H1 (cell line): ENCODE data around the gene MBD5. TPM values are rescaled to one million over a fixed set of nuclear protein-coding genes. Genes with fewer than 3 reads are reported as not detected.

Source experiments
- CBX5 ChIP-seq: fragments of 300-800, 300-1000 bp; sonication (generic); IDR thresholded peaks from 2 replicates; pipeline ENCODE4 v1.7.1; 2016; ENCODE audit warnings: antibody characterized with exemption, low read length, low read depth
- CEBPB ChIP-seq: IDR thresholded peaks from 2 replicates; pipeline ENCODE4 v1.6.1; 2012; ENCODE audit warnings: low read depth, low read length
- CHD7 ChIP-seq: fragments of 300-600 bp; sonication (generic); IDR thresholded peaks from 2 replicates; pipeline ENCODE4 v1.7.1; 2012; ENCODE audit warnings: low read length, moderate library complexity, mild to moderate bottlenecking, inconsistent platforms; ENCODE audit not compliant: insufficient replicate concordance
- CREB1 ChIP-seq: IDR thresholded peaks from 2 replicates; pipeline ENCODE4 v1.6.1; 2012; ENCODE audit warnings: inconsistent platforms
- EP300 ChIP-seq, 2 experiments: IDR thresholded peaks; 1 replicate in 1 of 2; 2 replicates in 1 of 2; pipeline ENCODE4 v1.6.1; 2011 to 2012; ENCODE audit warnings: low read depth in 2 of 2, low read length in 2 of 2, mild to moderate bottlenecking in 2 of 2, borderline replicate concordance in 1 of 2, inconsistent platforms in 1 of 2, moderate library complexity in 1 of 2
- GABPA ChIP-seq: IDR thresholded peaks from 2 replicates; pipeline ENCODE4 v1.6.1; 2011; ENCODE audit warnings: mild to moderate bottlenecking, low read length, moderate library complexity, borderline replicate concordance; ENCODE audit not compliant: insufficient read depth
- KDM1A ChIP-seq: fragments of 200-600, 300-600 bp; sonication (generic); IDR thresholded peaks from 2 replicates; pipeline ENCODE4 v1.7.1; 2016; ENCODE audit warnings: mild to moderate bottlenecking, low read length, borderline replicate concordance
- KDM5A ChIP-seq: fragments of 200-600 bp; IDR thresholded peaks from 2 replicates; pipeline ENCODE4 v1.7.1; 2012; ENCODE audit warnings: mild to moderate bottlenecking, low read length, inconsistent platforms, mixed read lengths
- RBBP5 ChIP-seq: IDR thresholded peaks from 2 replicates; pipeline ENCODE4 v1.7.1; 2012; ENCODE audit warnings: low read depth, mild to moderate bottlenecking, inconsistent platforms, low read length, moderate library complexity, borderline replicate concordance
- polyA plus RNA-seq, 7 experiments: library from polyadenylated mRNA; depleted of rRNA in 3 of 7; stranded (reverse) in 5 of 7; unstranded in 2 of 7; fragments of >200 nt in 5 of 7; fragments of 200-250 nt in 2 of 7; gene quantifications; 1 replicate in 5 of 7; 2 replicates in 1 of 7; 4 replicates in 1 of 7; pipeline versions ENCODE4 v1.2.1 to v1.2.3, GENCODE V29; 2011 to 2013; ENCODE audit warnings: missing spikeins in 2 of 7, mixed read lengths in 2 of 7
- total RNA-seq: library from RNA; stranded (reverse); fragmentation: NEBNext Ultra II Directional; extraction: Animal tissue kit (Norgen Biotek cat#: 25700); gene quantifications from 2 replicates; pipeline ENCODE4 v1.2.1, GENCODE V29; 2021

MBD5 gene
- total and polyA plus RNA-seq, 2 of the 8 experiments (the other 6 are each of a cell fraction or from before 2014, with no cell fraction given), result 9.7 to 29.4 TPM

DNA sequence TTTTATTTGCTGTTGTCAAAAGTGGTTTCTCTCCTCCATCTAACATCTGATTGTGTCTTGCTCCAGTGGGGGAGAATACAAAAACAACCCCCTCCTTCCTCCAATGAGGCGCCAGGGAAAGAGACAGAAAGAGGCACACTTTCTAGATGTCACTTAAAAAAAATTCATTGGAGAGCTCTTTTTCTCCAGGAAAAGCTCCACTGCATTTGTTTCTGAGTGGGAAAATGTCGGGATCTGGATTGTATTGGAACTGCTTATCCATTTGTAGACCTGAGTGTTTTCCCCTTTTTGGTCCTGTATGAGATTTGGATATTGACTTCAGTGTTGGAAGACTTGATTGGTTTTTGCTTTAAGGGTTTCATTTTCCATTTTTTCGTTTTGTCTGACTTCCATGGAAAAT lies 995 bp downstream of the MBD5 start (continued):
- TF ChIP-seq CHD7, result no peak
- no peak for TF ChIP-seq RBBP5
- TF ChIP-seq CBX5, result no peak
- TF ChIP-seq GABPA, result no peak
- TF ChIP-seq KDM5A, result no peak
- no peak for TF ChIP-seq CREB1
- TF ChIP-seq KDM1A, result no peak
- TF ChIP-seq EP300 (IDR thresholded peaks at IDR 0.05; ENCODE audit: borderline replicate concordance in 1 of 2, low read depth in 2 of 2, low read length in 2 of 2), result no peak
- TF ChIP-seq CEBPB, result no peak
